Breast epithelium (tissue), 4 donors: ENCODE data around the gene GCC2. TPM values are rescaled to one million over a fixed set of nuclear protein-coding genes. Genes with fewer than 3 reads are reported as not detected.
"Not testable (repeated sequence)": the region's sequence is repeated elsewhere in the genome, so short reads cannot be mapped to it uniquely, and the experiment has no call there.

ENCODE experiments used
- DNase-seq, 2 donors: peaks; one replicate each; pipeline ENCODE4 v3.0.0-alpha.2; 2019; ENCODE audit warnings: low spot score in 2 of 2
- H3K27ac ChIP-seq, 2 donors: fragments of 200-600 bp; sonication (generic) in 1 of 2; one replicate each; pipeline ENCODE4 v1.5.1; 2016 to 2019; ENCODE audit warnings: mild to moderate bottlenecking in 1 of 2
- H3K27me3 ChIP-seq, 2 donors: fragments of 200-600 bp; sonication (generic) in 1 of 2; one replicate each; pipeline versions ENCODE4 v1.5.1 to v1.6.0; 2017 to 2019; ENCODE audit warnings: control low read depth in 1 of 2, mild to moderate bottlenecking in 1 of 2
- H3K36me3 ChIP-seq: fragments of 200-600 bp; one replicate; pipeline ENCODE4 v1.5.1; 2019
- H3K4me1 ChIP-seq, 2 donors: fragments of 200-600 bp; sonication (generic); one replicate each; pipeline ENCODE4 v1.5.1; 2016 to 2019; ENCODE audit warnings: control low read depth in 1 of 2
- H3K4me3 ChIP-seq, 3 donors: fragments of 200-600 bp; sonication (generic); 1 replicate in 2 of 3; 2 replicates in 1 of 3; pipeline ENCODE4 v1.5.1; 2016 to 2019; ENCODE audit warnings: mild to moderate bottlenecking in 3 of 3, moderate library complexity in 2 of 3
- H3K9me3 ChIP-seq, 2 donors: fragments of 200-600 bp; sonication (generic) in 1 of 2; one replicate each; pipeline ENCODE4 v1.5.1; 2016 to 2019; ENCODE audit warnings: control low read depth in 1 of 2
- CTCF ChIP-seq, 3 donors: fragments of 450-650 bp; IDR thresholded peaks; one replicate each; pipeline ENCODE4 v1.5.1; 2016 to 2017; ENCODE audit warnings: antibody characterized with exemption in 3 of 3, mild to moderate bottlenecking in 3 of 3, moderate library complexity in 3 of 3
- POLR2A ChIP-seq: fragments of 450-650 bp; IDR thresholded peaks from one replicate; pipeline ENCODE4 v1.6.1; 2016; ENCODE audit warnings: antibody characterized with exemption, mild to moderate bottlenecking, moderate library complexity
- POLR2AphosphoS5 ChIP-seq, 3 donors: sonication (generic); formaldehyde crosslinking; IDR thresholded peaks; one replicate each; pipeline ENCODE4 v1.6.1; 2017; ENCODE audit warnings: antibody characterized with exemption in 3 of 3
- intact Hi-C: fragments of 100-400 bp; cut with DNase I; formaldehyde crosslinking; loops from one replicate; pipeline ENCODE4 v1.15.1; 2023; ENCODE audit warnings: low total_unique reads
- total RNA-seq, 3 donors: library from RNA; depleted of rRNA; stranded (reverse); fragments of >200 nt; gene quantifications; one replicate each; pipeline ENCODE4 v1.1.0, GENCODE V29; 2016

Gene GCC2
- total RNA-seq, 3 donors from 2014 or later, result 26.4 to 97.6 (median 63.3) TPM

DNA sequence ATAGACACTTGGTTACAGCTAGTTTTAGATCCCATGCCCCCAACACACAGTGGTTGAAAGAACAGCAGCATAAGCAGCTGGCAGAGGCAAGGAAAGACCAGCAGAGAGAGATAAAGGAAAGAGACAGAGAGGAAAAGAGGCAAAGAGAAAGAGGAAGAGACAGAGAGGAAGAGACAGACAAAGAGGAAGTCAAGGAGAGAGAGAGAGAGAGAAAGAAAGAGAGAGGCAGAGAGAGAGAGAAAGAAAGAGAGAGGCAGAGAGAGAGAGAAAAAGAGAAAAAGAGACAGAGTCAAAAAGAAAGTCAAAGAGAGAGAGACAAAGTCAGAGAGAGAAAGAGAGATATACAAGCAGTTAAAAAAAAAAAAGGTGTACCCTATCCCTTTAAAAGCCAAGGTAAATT is 76.3 kb downstream of the GCC2 start:
- H3K27me3 ChIP-seq, H3K9me3 ChIP-seq, H3K36me3 ChIP-seq, H3K4me3 ChIP-seq, intact Hi-C loops, H3K27ac ChIP-seq, DNase-seq, H3K4me1 ChIP-seq: not testable (repeated sequence)

- peaks cover 0 to 3% of the 10 kb centered on the region in 2 donors for H3K4me1 ChIP-seq
- H3K36me3 ChIP-seq, result no peaks in the 10 kb centered on the region
- no peak overlapping the region for H3K27ac ChIP-seq
- H3K4me3 ChIP-seq, result no peak overlapping the region
- TF ChIP-seq POLR2A, result no peak
- no peak for TF ChIP-seq POLR2AphosphoS5 (IDR thresholded peaks at IDR 0.05)
- TF ChIP-seq CTCF (IDR thresholded peaks at IDR 0.05), result no peak
- no peaks in the 10 kb centered on the region for H3K27me3 ChIP-seq
- no peak for DNase-seq
- intact Hi-C loops, result no loop called here
- no peaks in the 10 kb centered on the region for H3K9me3 ChIP-seq
Observed at GRCh38 chr2:108531674-108532055, 82.7 kb downstream of the GCC2 start.

DNA sequence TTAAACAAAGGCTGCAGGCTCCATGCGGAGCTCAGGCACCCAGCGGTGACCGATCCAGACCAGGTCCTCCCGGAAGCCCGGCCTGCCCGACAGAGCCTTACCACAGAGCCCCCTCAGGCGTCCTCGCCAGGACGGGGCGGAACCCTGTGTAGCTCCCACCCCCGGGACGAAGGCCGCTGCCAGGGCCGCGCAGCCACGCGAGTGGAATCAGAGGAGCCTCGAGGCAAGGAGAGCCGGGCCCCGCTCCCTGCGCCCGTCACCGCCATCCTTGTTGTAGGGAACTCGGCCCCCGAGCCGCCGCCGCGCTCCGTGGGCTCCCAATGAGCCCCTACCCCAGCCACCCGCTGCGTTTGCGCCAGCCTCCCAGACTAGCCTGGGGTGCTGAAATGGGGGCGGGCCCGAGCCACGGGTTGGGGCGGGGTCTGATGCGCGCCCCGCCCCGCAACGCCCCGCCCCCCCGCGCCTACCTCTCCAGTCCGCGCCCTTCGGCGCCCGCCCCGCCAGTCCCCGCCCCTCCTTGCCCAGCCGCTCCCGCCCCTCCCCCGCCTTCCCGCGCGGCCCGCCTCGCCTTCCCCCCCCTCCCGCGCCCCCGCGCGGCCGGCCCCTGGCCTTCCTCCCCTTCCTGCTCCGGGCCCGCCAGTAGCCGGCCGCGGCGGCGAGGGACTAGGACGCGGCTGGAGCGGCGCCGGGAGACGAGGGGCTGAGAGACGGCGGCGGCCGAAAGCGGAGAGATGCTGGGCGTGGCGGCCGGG is 85.0 kb downstream of the GCC2 start, which contains the start of gene LIMS1:
LIMS1 (plus strand) TSS at position 639 of the 752 bp plus-strand sequence; CDS start at position 732, 93 bp downstream.
- Histone ChIP-seq H3K36me3 (no peaks in the 10 kb centered on the region), H3K4me1 (peaks cover 0 to 3% of the 10 kb centered on the region in 2 donors), H3K27me3 (no peaks in the 10 kb centered on the region), H3K27ac (peak within 1 kb of the TSS; percentile 93 to 97), H3K4me3 (peak within 1 kb of the TSS; percentile 75 to 86 (median 81)), H3K9me3 (no peaks in the 10 kb centered on the region)
- DNase-seq, result peak; percentile 87 to 92
- TF ChIP-seq CTCF (IDR thresholded peaks at IDR 0.05), result no peak
- TF ChIP-seq POLR2AphosphoS5 (IDR thresholded peaks at IDR 0.05), result peak; percentile 43 to 71 (median 69)
- peak; percentile 71 for TF ChIP-seq POLR2A
- intact Hi-C loops, result loop anchor here (1.0 kb wide), 1 partner anchor 85 kb away; the partner anchor contains the start of gene GCC2

DNA sequence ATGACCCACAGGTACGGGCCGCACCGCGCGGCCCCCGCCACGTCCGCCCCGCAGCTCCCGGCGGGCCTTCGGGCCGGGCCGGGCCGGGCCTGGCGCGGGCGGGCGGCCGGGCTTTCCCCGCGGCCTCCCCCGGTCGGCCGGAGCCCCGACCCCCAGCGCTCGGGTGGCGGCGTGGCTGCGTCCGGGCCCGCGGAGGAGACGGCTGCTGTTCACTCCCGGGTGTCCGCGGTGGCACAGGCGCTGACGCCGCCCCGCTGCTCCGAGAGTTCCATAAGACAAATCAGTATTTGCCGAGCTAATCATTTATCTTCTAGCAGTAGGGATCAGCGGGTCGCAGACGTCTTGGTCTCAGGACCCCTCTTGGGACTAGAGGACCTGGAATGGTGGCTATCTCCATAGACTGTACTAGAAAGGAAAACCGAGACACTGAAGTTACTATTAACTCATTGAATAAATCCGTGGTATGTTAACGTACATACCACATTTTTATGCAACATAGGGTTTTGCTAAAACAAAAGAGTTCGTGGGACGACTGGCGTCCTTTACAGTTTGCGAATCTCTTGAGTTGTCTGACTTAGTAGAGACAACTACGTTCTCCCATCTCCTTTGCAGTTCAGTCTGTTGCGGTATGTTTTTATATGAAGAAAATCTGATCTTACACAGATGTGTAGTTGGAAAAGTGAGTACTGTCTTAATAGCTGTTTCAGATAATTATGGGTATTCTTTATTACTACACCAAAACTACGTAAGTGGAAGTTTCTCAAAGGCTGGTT is 85.8 kb downstream of the GCC2 start:
- H3K9me3 ChIP-seq, result no peaks in the 10 kb centered on the region
- TF ChIP-seq POLR2AphosphoS5 (IDR thresholded peaks at IDR 0.05) (no peak), CTCF (IDR thresholded peaks at IDR 0.05) (no peak), POLR2A (no peak)
- peak overlapping the region; percentile 93 to 97 for H3K27ac ChIP-seq
- H3K4me3 ChIP-seq, result peak overlapping the region; percentile 75 to 86 (median 81)
- peak in 1 of 2 donors; percentile 24 for DNase-seq
- intact Hi-C loops, result loop anchor here (1.0 kb wide), 1 partner anchor 85 kb away; the partner anchor contains the start of gene GCC2
- H3K4me1 ChIP-seq, result peaks cover 0 to 3% of the 10 kb centered on the region in 2 donors
- no peaks in the 10 kb centered on the region for H3K36me3 ChIP-seq
- H3K27me3 ChIP-seq, result no peaks in the 10 kb centered on the region

- intact Hi-C loops, result no loop called here
- Histone ChIP-seq H3K4me1 (peaks cover 0 to 3% of the 10 kb centered on the region in 2 donors), H3K27ac (peak overlapping the region; percentile 93 to 97), H3K27me3 (no peaks in the 10 kb centered on the region), H3K9me3 (no peaks in the 10 kb centered on the region), H3K4me3 (peak overlapping the region; percentile 75 to 86 (median 81)), H3K36me3 (no peaks in the 10 kb centered on the region)
- TF ChIP-seq POLR2AphosphoS5 (IDR thresholded peaks at IDR 0.05) (no peak), CTCF (IDR thresholded peaks at IDR 0.05) (no peak), POLR2A (no peak)
- DNase-seq, result no peak
Observed at GRCh38 chr2:108535357-108535631, 86.3 kb downstream of the GCC2 start.
